Astrocyte (in vitro differentiated cells and primary cell): Measurements from ENCODE around the gene CLCN4. TPM values are rescaled to one million over a fixed set of nuclear protein-coding genes. Genes with fewer than 3 reads are reported as not detected.
A peak's percentile ranks its signal among the peaks of the same experiment; 100 is the strongest.

Source experiments
- DNase-seq: peaks from one replicate; pipeline ENCODE4 v3.0.0-alpha.2; 2010; ENCODE audit warnings: low read depth
- FAIRE-seq: peaks from 2 replicates; lab custom pipeline; 2011; peaks lifted over from hg19 to GRCh38; lab: Jason Lieb, UNC
- H2AFZ ChIP-seq: 2 replicates; pipeline ENCODE4 v1.6.0; 2012; ENCODE audit warnings: low read depth, low read length, inconsistent platforms
- H3K27ac ChIP-seq: 2 replicates; pipeline ENCODE4 v1.5.1; 2011; ENCODE audit warnings: low read depth, low read length, inconsistent platforms
- H3K27me3 ChIP-seq: 2 replicates; pipeline ENCODE4 v1.6.0; 2011; ENCODE audit warnings: low read length, inconsistent platforms; ENCODE audit not compliant: insufficient read depth
- H3K36me3 ChIP-seq: 2 replicates; pipeline ENCODE4 v1.5.1; 2011; ENCODE audit warnings: low read length, inconsistent platforms; ENCODE audit not compliant: insufficient read depth
- H3K4me1 ChIP-seq: 2 replicates; pipeline ENCODE4 v1.5.1; 2011; ENCODE audit warnings: low read length, inconsistent platforms; ENCODE audit not compliant: insufficient read depth
- H3K4me2 ChIP-seq: 2 replicates; pipeline ENCODE4 v1.6.0; 2012; ENCODE audit warnings: low read length, inconsistent platforms
- H3K4me3 ChIP-seq: 2 replicates; pipeline ENCODE4 v1.5.1; 2011; ENCODE audit warnings: low read depth, mild to moderate bottlenecking, low read length, inconsistent platforms; ENCODE audit not compliant: insufficient read depth
- H3K79me2 ChIP-seq: 2 replicates; pipeline ENCODE4 v1.6.0; 2012; ENCODE audit warnings: mild to moderate bottlenecking, low read length, inconsistent platforms; ENCODE audit not compliant: insufficient read depth
- H3K9ac ChIP-seq: 2 replicates; pipeline ENCODE4 v1.6.0; 2012; ENCODE audit warnings: mild to moderate bottlenecking, low read length, inconsistent platforms
- H3K9me3 ChIP-seq: 2 replicates; pipeline ENCODE4 v1.5.1; 2012; ENCODE audit warnings: low read depth, mild to moderate bottlenecking, low read length, inconsistent platforms; ENCODE audit not compliant: insufficient read depth
- H4K20me1 ChIP-seq: 2 replicates; pipeline ENCODE4 v1.6.0; 2012; ENCODE audit warnings: low read length, inconsistent platforms; ENCODE audit not compliant: insufficient read depth
- H3K27ac Mint-ChIP-seq: one replicate; pipeline ENCODE4 v1.8.0; 2021; ENCODE audit warnings: mild to moderate bottlenecking, mixed read lengths; ENCODE audit not compliant: unreplicated experiment
- H3K27me3 Mint-ChIP-seq: one replicate; pipeline ENCODE4 v1.8.0; 2021; ENCODE audit warnings: low read depth, mixed read lengths; ENCODE audit not compliant: unreplicated experiment
- H3K36me3 Mint-ChIP-seq: one replicate; pipeline ENCODE4 v1.8.0; 2021; ENCODE audit warnings: low read depth, mixed read lengths; ENCODE audit not compliant: unreplicated experiment
- H3K4me1 Mint-ChIP-seq: one replicate; pipeline ENCODE4 v1.8.0; 2021; ENCODE audit warnings: low read depth, mixed read lengths; ENCODE audit not compliant: unreplicated experiment
- H3K4me3 Mint-ChIP-seq: one replicate; pipeline ENCODE4 v1.8.0; 2021; ENCODE audit warnings: mild to moderate bottlenecking, moderate library complexity, mixed read lengths; ENCODE audit not compliant: unreplicated experiment
- H3K9me3 Mint-ChIP-seq: one replicate; pipeline ENCODE4 v1.8.0; 2021; ENCODE audit warnings: mild to moderate bottlenecking, mixed read lengths; ENCODE audit not compliant: unreplicated experiment
- CTCF ChIP-seq: IDR thresholded peaks from 2 replicates; pipeline ENCODE4 v1.5.1; 2011; ENCODE audit warnings: low read depth, mild to moderate bottlenecking, inconsistent platforms, low read length, moderate library complexity; ENCODE audit not compliant: insufficient read depth
- EZH2 ChIP-seq: IDR thresholded peaks from 2 replicates; pipeline ENCODE4 v1.6.1; 2012; ENCODE audit warnings: mild to moderate bottlenecking, low read length, inconsistent platforms; ENCODE audit not compliant: insufficient read depth
- total RNA-seq: library from RNA; stranded (reverse); gene quantifications from 2 replicates; pipeline ENCODE4 v1.2.1, GENCODE V29; 2021

Gene CLCN4
- total RNA-seq, 1 donor from 2014 or later = 7.2 TPM

GRCh38 chrX:10164879-10165278, 8.1 kb downstream of the CLCN4 start:
- no peaks in the 10 kb centered on the region for H3K9me3 Mint-ChIP-seq
- TF ChIP-seq EZH2 (no peak), CTCF (no peak)
- no peak for FAIRE-seq

GRCh38 chrX:10165580-10166247, 8.9 kb downstream of the CLCN4 start:
- H4K20me1 ChIP-seq = no peaks in the 10 kb centered on the region
- no peaks in the 10 kb centered on the region for H3K9me3 Mint-ChIP-seq
- peaks cover 3% of the 10 kb centered on the region for H3K36me3 Mint-ChIP-seq

More at GRCh38 chrX:10164879-10165278, 8.1 kb downstream of the CLCN4 start:
- Histone ChIP-seq H3K79me2 (no peaks in the 10 kb centered on the region), H3K9ac (no peak overlapping the region), H3K4me3 (no peak overlapping the region), H2AFZ (no peak overlapping the region), H4K20me1 (no peaks in the 10 kb centered on the region), H3K4me1 (peaks cover 4% of the 10 kb centered on the region), H3K27ac (no peak overlapping the region), H3K27me3 (no peaks in the 10 kb centered on the region), H3K36me3 (no peaks in the 10 kb centered on the region), H3K9me3 (no peaks in the 10 kb centered on the region), H3K4me2 (no peak overlapping the region)
- H3K4me1 Mint-ChIP-seq = no peaks in the 10 kb centered on the region
- peaks cover 3% of the 10 kb centered on the region for H3K36me3 Mint-ChIP-seq
- H3K27ac Mint-ChIP-seq = no peak overlapping the region
- DNase-seq = no peak
- no peaks in the 10 kb centered on the region for H3K27me3 Mint-ChIP-seq
- H3K4me3 Mint-ChIP-seq = no peak overlapping the region

More at GRCh38 chrX:10165580-10166247, 8.9 kb downstream of the CLCN4 start:
- no peak for FAIRE-seq
- peak; percentile 26 for DNase-seq
- Histone ChIP-seq H3K4me2 (no peak overlapping the region), H3K79me2 (no peaks in the 10 kb centered on the region), H2AFZ (no peak overlapping the region), H3K27ac (no peak overlapping the region), H3K9me3 (no peaks in the 10 kb centered on the region), H3K27me3 (no peaks in the 10 kb centered on the region), H3K4me3 (no peak overlapping the region), H3K4me1 (peaks cover 4% of the 10 kb centered on the region), H3K36me3 (no peaks in the 10 kb centered on the region), H3K9ac (no peak overlapping the region)
- no peaks in the 10 kb centered on the region for H3K27me3 Mint-ChIP-seq
- H3K4me1 Mint-ChIP-seq = no peaks in the 10 kb centered on the region
- no peak overlapping the region for H3K4me3 Mint-ChIP-seq
- TF ChIP-seq EZH2 = no peak
- no peak for TF ChIP-seq CTCF
- no peak overlapping the region for H3K27ac Mint-ChIP-seq
